Activated naive CD4-positive, alpha-beta T cell treated with anti-CD3 and anti-CD28 coated beads, Interleukin-2, amount 50 U/mL, for 72 hours (primary cell): ENCODE results near the gene LLGL1. TPM values are rescaled to one million over a fixed set of nuclear protein-coding genes. Genes with fewer than 3 reads are reported as not detected.

Source experiments
- ATAC-seq, 2 donors: fragments of 150-1000 bp; cut with Tn5 transposase; 2 replicates each; pipeline ENCODE4 v1.10.0; 2021; ENCODE audit warnings: mild to moderate bottlenecking in 2 of 2, moderate library complexity in 2 of 2
- DNase-seq, 2 donors: peaks; one replicate each; pipeline ENCODE4 v3.0.0; 2021 to 2022; ENCODE audit warnings: low spot score in 2 of 2
- H3K27ac Mint-ChIP-seq, 2 donors: one replicate each; pipeline ENCODE4 v1.8.0; 2022; ENCODE audit warnings: mild to moderate bottlenecking in 2 of 2, mixed read lengths in 2 of 2
- H3K36me3 Mint-ChIP-seq, 2 donors: one replicate each; pipeline ENCODE4 v1.8.0; 2022; ENCODE audit warnings: mixed read lengths in 2 of 2
- H3K9me3 Mint-ChIP-seq, 2 donors: one replicate each; pipeline ENCODE4 v1.8.0; 2022; ENCODE audit warnings: mixed read lengths in 2 of 2
- total RNA-seq, 2 donors: library from RNA; stranded (reverse); gene quantifications; one replicate each; pipeline ENCODE4 v1.2.3, GENCODE V29; 2022

Gene LLGL1
- total RNA-seq, 2 donors from 2014 or later, result 14.5 to 15.0 TPM

DNA sequence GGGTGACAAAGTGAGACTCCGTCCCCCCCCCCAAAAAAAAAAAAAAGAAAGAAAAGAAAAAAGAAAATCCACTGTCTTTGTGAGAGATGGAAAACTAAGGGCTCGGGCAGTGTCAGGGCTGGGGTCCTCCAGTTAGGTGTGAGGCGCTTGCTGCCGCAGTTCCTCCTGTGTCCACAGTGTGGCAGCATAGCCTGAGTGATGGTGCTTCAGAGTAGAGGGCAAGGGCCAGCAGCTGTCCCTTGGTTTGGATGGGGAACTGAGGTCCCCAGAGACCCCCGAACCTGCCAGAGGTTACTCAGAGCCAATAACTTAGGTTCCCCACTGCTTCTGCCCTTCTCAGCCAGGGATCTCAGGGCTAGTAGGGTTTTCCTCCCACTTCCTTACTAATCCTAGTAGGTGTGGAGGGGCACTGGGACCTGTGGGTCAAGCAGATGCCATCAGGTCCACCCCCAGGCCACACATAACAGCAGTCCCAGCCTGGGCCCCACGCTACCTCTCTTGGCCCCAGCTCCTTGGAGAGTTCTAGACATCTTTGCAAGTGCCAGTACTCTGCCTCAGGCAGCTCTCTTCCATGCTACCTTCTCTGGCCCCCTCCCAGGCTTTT is 7.9 kb upstream of the LLGL1 start:
- DNase-seq (peak; percentile 77 to 85), ATAC-seq (peak; percentile 86 to 90)
- Mint-ChIP-seq H3K9me3 (no peaks in the 10 kb centered on the region), H3K36me3 (no peaks in the 10 kb centered on the region), H3K27ac (peak overlapping the region; percentile 20 to 73)

- Mint-ChIP-seq H3K36me3 (no peaks in the 10 kb centered on the region), H3K27ac (peak overlapping the region in 1 of 2 donors; percentile 6), H3K9me3 (no peaks in the 10 kb centered on the region)
- ATAC-seq, result no peak
- DNase-seq, result no peak
Observed at GRCh38 chr17:18218756-18219415, 6.5 kb upstream of the LLGL1 start.

DNA sequence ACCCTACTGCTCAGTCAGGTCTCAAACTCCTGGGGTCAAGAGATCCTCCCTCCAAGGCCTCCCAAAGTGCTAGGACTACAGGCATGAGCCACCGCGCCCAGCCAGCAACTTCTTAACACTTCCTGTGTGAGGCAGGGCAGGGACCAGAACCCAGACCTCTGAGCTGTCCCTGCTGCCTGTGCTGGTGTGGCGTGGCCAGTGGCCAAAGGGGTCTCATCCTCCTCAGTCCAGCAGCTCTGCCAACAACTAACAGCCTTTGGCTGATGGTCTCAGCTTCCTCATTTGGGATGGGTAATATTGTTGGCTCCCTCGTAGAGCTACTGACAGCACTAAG is 1.4 kb upstream of the LLGL1 start:
- no peaks in the 10 kb centered on the region for H3K9me3 Mint-ChIP-seq
- DNase-seq (no peak), ATAC-seq (no peak)
- H3K27ac Mint-ChIP-seq, result no peak overlapping the region
- peaks cover 0 to 7% of the 10 kb centered on the region in 2 donors for H3K36me3 Mint-ChIP-seq

DNA sequence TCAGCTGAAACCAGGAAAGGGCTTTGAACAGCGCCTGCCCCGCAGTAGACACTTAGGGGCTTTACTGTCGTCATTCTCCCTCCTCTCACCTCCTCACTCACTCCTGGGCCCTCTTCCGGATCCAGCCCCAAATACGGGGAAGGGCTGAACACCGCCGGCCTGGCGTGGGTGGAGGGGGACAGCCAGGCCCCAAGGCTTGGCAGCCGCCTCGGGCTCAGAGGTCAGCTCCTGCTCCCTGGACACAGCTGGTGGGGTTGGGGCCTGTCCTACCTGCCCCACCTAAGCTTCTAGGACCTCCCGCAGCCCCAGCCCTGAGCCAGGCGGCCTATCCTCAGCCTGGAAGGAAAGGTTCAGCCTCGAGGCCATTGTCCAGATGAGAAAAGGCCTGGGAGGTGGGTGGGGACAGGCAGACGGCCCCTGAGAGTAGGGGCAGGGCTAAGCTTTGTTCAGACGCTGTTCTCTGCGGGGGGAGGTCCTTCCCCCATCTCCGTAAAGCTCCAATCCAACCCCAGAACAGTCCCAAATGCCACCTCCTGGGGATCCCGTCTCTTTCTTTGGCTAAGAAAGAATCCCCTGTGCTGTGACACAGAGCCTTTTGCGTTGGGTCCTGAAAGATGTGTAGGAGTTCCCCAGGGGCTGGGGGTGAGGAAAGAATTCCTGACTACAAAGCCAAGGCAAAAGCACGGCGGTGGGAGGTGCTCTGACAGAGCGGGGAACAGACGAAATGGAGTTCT is 881 bp upstream of the LLGL1 start:
- ATAC-seq (no peak), DNase-seq (no peak)
- peaks cover 0 to 7% of the 10 kb centered on the region in 2 donors for H3K36me3 Mint-ChIP-seq
- H3K27ac Mint-ChIP-seq, result peak overlapping the region in 1 of 2 donors; percentile 55
- no peaks in the 10 kb centered on the region for H3K9me3 Mint-ChIP-seq

DNA sequence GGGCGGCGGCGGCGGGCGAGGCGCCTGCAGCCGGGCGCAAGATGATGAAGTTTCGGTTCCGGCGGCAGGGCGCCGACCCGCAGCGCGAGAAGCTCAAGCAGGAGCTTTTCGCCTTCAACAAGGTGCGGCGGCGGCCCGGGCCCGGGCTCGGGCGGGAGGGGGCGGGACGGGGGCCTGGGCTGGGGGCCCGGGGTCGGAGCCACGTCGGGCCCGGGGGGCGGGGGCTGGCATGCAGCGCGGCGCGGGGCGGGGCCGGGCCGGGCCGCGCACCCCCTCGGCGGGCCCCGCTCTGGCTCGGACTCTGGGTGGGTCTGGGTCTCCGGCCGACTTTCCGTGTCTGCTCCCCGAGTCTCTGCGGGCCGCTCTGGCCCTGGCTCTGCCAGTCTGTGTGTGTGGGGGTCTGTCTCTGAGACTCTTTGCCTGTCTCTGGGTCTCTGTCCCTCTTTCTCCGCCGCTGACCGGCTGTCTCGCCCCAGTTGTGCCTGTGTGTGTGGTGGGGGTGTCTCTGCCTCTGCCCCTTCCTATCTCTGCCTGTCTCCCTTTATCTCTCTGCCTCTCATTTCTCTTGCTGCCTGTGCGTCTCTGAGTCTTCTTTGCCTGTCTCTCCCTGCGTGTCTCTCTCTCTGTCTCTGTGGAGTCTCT is 328 bp downstream of the LLGL1 start:
- ATAC-seq (peak in 1 of 2 donors; percentile 56), DNase-seq (no peak)
- Mint-ChIP-seq H3K9me3 (no peaks in the 10 kb centered on the region), H3K36me3 (peaks cover 0 to 7% of the 10 kb centered on the region in 2 donors), H3K27ac (peak overlapping the region; percentile 79 to 84)

DNA sequence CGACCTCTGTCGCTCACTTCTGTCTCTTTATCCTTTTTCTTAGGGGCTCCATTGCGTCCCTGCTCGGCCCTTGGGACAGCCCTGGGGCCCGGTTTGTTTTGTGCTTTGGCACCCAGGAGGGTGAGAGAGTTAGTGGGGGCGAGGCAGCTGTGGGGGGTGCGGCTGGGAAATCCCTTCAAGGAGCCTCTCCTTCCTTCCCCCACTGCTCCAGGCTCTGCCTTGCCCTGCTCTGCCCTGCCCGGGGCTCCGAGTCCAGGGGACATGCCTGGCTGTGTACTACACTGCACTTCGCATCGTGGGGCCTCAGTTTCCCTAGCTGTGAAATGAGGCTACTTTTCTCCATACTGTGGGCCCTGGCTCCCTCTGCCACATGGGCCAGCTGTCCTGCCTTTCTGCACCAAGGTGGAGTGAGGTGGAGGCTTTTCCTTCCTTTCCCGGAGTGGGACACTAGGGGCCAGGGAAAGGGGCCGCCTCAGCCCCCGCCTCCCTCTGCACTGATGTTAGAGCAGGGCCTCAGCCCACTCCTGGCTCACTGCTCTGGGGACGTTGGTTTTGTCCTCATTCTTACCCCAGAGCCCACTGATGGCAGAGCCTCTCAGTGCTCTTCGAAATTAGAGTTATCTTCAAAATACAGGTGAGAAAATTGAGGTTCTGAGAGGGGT is 980 bp downstream of the LLGL1 start:
- ATAC-seq (no peak), DNase-seq (no peak)
- H3K27ac Mint-ChIP-seq, result peak overlapping the region; percentile 79 to 84
- H3K36me3 Mint-ChIP-seq, result peaks cover 0 to 7% of the 10 kb centered on the region in 2 donors
- no peaks in the 10 kb centered on the region for H3K9me3 Mint-ChIP-seq

GRCh38 chr17:18227635-18228034 is 2.2 kb downstream of the LLGL1 start:
- Mint-ChIP-seq H3K36me3 (peaks cover 0 to 7% of the 10 kb centered on the region in 2 donors), H3K27ac (no peak overlapping the region), H3K9me3 (no peaks in the 10 kb centered on the region)
- no peak for DNase-seq
- no peak for ATAC-seq

- Mint-ChIP-seq H3K27ac (no peak overlapping the region), H3K9me3 (no peaks in the 10 kb centered on the region), H3K36me3 (peaks cover 0 to 7% of the 10 kb centered on the region in 2 donors)
- no peak for ATAC-seq
- no peak for DNase-seq
Observed at GRCh38 chr17:18228176-18228682, 2.8 kb downstream of the LLGL1 start.

DNA sequence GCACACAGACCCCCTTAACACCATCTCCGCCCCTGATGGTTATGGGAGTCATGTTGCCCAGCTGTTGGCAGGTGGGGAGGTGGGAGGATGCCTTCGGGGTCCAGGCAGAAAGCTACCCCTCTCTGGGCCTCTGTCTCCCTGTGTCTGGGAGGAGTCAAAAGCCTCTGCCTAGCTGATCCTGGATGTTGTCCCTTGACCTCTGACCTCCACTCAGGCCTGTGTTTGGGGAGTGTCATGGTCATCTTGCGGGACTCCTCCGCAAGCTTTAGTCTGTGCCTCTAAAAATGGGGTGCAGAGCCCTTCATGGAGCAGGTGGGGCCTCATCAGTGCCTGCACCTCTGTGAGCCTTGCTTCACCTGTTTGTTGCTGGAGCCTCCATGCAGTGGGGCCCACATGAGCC is 3.8 kb downstream of the LLGL1 start:
- no peaks in the 10 kb centered on the region for H3K9me3 Mint-ChIP-seq
- H3K27ac Mint-ChIP-seq, result no peak overlapping the region
- ATAC-seq, result no peak
- peaks cover 0 to 7% of the 10 kb centered on the region in 2 donors for H3K36me3 Mint-ChIP-seq
- DNase-seq, result no peak

GRCh38 chr17:18229771-18230170 is 4.3 kb downstream of the LLGL1 start:
- ATAC-seq, result no peak
- no peaks in the 10 kb centered on the region for H3K9me3 Mint-ChIP-seq
- peaks cover 0 to 7% of the 10 kb centered on the region in 2 donors for H3K36me3 Mint-ChIP-seq

GRCh38 chr17:18230288-18231141 is 5.1 kb downstream of the LLGL1 start:
- Mint-ChIP-seq H3K9me3 (no peaks in the 10 kb centered on the region), H3K36me3 (peaks cover 0 to 7% of the 10 kb centered on the region in 2 donors), H3K27ac (no peak overlapping the region)
- ATAC-seq (no peak), DNase-seq (no peak)

More at GRCh38 chr17:18229771-18230170, 4.3 kb downstream of the LLGL1 start:
- DNase-seq, result no peak
- H3K27ac Mint-ChIP-seq, result no peak overlapping the region

DNA sequence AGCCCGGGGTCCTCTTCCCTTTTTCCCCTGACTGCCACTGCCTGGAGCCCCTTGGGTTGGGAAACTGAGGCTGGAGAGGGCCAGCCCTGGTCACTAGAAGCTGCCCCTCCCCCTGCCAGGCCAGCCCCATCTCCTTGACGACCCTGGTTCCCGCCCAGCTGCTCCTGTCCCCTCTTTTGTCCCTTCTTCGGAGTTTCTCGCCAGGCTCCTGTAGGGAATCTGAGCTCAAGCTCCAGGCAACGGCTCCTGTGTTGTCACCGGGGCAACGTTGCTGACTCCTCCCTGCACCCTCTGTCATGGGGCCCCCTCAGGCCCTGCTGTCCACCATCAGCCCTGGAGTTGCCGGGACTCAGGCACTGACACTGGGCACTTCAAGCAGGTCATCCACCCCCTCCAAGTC is 5.7 kb downstream of the LLGL1 start:
- no peak for ATAC-seq
- Mint-ChIP-seq H3K9me3 (no peaks in the 10 kb centered on the region), H3K27ac (no peak overlapping the region)

DNA sequence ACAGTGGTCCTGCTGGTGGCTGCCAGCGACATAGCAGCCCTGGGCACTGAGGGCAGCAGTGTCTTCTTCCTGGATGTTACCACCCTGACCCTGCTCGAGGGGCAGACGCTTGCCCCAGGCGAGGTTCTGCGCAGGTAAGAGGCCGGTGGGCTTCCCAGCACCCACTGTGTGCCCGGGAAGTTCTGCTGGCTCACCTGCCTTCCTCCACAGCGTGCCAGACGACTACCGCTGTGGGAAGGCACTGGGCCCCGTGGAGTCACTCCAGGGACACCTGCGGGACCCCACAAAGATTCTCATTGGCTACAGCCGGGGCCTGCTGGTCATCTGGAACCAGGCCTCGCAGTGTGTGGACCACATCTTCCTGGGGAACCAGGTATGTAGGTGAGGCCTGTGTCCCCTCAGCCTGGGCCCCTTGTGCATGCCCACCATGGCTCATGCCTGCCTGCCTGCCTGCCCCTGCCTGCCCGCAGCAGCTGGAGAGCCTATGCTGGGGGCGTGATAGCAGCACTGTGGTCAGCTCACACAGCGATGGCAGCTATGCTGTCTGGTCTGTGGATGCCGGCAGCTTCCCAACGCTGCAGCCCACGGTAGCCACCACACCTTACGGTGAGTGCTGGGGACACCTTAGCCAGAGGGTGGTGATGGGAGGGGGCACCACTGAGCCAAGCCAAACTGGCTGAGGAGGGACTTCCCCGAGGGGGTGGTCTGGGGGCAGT is 8.5 kb downstream of the LLGL1 start:
- H3K27ac Mint-ChIP-seq, result peak overlapping the region in 1 of 2 donors; percentile 29
- H3K36me3 Mint-ChIP-seq, result no peaks in the 10 kb centered on the region
- ATAC-seq (no peak), DNase-seq (no peak)
- no peaks in the 10 kb centered on the region for H3K9me3 Mint-ChIP-seq

More for the DNA sequence above, 5.7 kb downstream of the LLGL1 start:
- peaks cover 0 to 3% of the 10 kb centered on the region in 2 donors for H3K36me3 Mint-ChIP-seq
- no peak for DNase-seq

GRCh38 chr17:18234853-18235380 is 9.5 kb downstream of the LLGL1 start:
- ATAC-seq (no peak), DNase-seq (no peak)
- Mint-ChIP-seq H3K27ac (peak overlapping the region; percentile 25 to 50), H3K9me3 (no peaks in the 10 kb centered on the region), H3K36me3 (no peaks in the 10 kb centered on the region)

DNA sequence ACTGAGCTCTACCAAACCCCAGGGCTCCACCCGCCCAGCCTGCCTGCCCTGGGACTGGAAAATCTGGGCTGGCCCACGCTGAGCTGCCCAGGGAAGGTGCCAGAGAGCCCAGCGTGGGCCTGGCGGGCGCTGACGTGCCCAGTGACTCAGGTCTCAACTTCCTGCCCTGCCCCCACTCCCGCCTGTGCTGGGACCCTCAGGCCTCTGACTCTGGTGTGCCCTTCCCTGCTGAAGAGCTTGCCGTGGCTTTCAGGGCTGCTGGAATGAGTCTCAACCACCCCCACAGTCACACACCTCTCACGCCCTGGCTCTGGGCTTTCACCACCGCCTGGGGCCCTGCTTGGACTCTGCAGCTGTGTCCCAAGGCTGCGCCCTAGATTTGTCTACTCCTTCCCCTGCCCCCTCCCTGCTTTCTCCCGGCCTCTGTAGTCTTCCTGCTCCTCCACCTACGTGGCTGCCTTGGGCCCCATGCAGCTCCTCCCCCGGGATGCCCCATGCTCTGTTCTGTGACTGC is 10.4 kb downstream of the LLGL1 start:
- DNase-seq, result no peak
- H3K9me3 Mint-ChIP-seq, result no peaks in the 10 kb centered on the region
- H3K36me3 Mint-ChIP-seq, result no peaks in the 10 kb centered on the region
- peak; percentile 65 to 69 for ATAC-seq
- peak overlapping the region; percentile 25 to 68 for H3K27ac Mint-ChIP-seq
